DOHH2 (cell line): ENCODE data around the gene TUT1.

Experiments
- H3F3A ChIP-seq: fragments of 200-600 bp; sonication (generic), shearing (Covaris generic); 2 replicates; pipeline ENCODE4 v1.6.0; 2016; ENCODE audit warnings: antibody characterized with exemption, mild to moderate bottlenecking; ENCODE audit not compliant: control insufficient read depth, insufficient read depth
- H3K27ac ChIP-seq: fragments of 200-600 bp; sonication (generic); 2 replicates; pipeline ENCODE4 v1.5.1; 2014; ENCODE audit warnings: low read depth, mild to moderate bottlenecking, low read length, moderate library complexity
- H3K27me3 ChIP-seq: fragments of 200-600 bp; sonication (generic); 2 replicates; pipeline ENCODE4 v1.6.1; 2014; ENCODE audit warnings: mild to moderate bottlenecking, low read length, mixed read lengths; ENCODE audit not compliant: control insufficient read depth
- H3K36me3 ChIP-seq: fragments of 200-600 bp; sonication (generic); 2 replicates; pipeline ENCODE4 v1.6.1; 2014; ENCODE audit warnings: mild to moderate bottlenecking, low read length, moderate library complexity, mixed read lengths; ENCODE audit not compliant: control insufficient read depth
- H3K4me1 ChIP-seq: fragments of 200-600 bp; sonication (generic); 2 replicates; pipeline ENCODE4 v1.6.1; 2014; ENCODE audit warnings: mild to moderate bottlenecking, low read length, mixed read lengths; ENCODE audit not compliant: control insufficient read depth
- H3K4me2 ChIP-seq: fragments of 200-600 bp; sonication (generic); 2 replicates; pipeline ENCODE4 v1.6.0; 2014; ENCODE audit warnings: mild to moderate bottlenecking, low read length, moderate library complexity
- H3K4me3 ChIP-seq: fragments of 200-600 bp; sonication (generic); 2 replicates; pipeline ENCODE4 v1.5.1; 2014; ENCODE audit warnings: mild to moderate bottlenecking, low read length, mixed read lengths
- H3K79me2 ChIP-seq: fragments of 200-600 bp; sonication (generic); 2 replicates; pipeline ENCODE4 v1.6.1; 2014; ENCODE audit warnings: mild to moderate bottlenecking, low read length, mixed read lengths; ENCODE audit not compliant: control insufficient read depth
- H3K9me2 ChIP-seq: fragments of 200-600 bp; sonication (generic); replicated peaks from 2 replicates; pipeline ENCODE4 v1.6.1; 2014; ENCODE audit warnings: mild to moderate bottlenecking, low read length, mixed read lengths; ENCODE audit not compliant: control insufficient read depth
- H3K9me3 ChIP-seq: fragments of 200-600 bp; sonication (generic); 2 replicates; pipeline ENCODE4 v1.6.1; 2014; ENCODE audit warnings: antibody characterized with exemption, low read length, mixed read lengths; ENCODE audit not compliant: control insufficient read depth, insufficient read depth
- H4K20me1 ChIP-seq: fragments of 200-600 bp; sonication (generic); 2 replicates; pipeline ENCODE4 v1.6.0; 2014; ENCODE audit warnings: low read depth, mild to moderate bottlenecking, antibody characterized with exemption, low read length, moderate library complexity; ENCODE audit not compliant: control insufficient read depth, insufficient read depth
- EZH2phosphoT487 ChIP-seq: fragments of 200-600 bp; sonication (generic); IDR thresholded peaks from 2 replicates; pipeline ENCODE4 v1.6.1; 2017; ENCODE audit warnings: borderline replicate concordance, mild to moderate bottlenecking, antibody characterized with exemption, low read length, moderate library complexity, mixed read lengths
- TF ChIP-seq, protein P1 (sequence below): fragments of 200-600 bp; sonication (generic); IDR thresholded peaks from one replicate; pipeline ENCODE4 v1.5.1; 2014; ENCODE audit warnings: antibody characterized with exemption, mild to moderate bottlenecking, low read depth, low read length; ENCODE audit not compliant: poor library complexity, severe bottlenecking

Gene TUT1

DNA sequence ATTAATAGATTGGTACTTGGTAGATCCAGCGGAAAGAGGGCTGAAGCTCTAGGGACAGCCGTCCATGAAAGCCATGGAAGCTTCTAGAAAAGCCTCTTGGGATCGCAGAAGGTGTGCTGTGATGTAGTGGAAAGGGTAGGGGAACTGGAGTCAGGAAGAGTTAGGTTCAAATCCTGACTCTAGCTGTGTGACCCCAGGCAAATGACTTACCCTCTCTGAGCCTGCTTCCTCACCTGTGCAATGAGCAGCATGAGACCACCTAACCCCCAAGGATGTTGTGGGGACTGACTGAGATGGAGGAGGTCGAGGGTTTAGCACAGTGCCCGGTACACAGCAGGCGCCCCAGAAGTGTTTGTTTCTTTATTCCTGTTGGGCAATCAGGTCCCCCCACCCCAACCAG is 19.1 kb upstream of the TUT1 start:
- Histone ChIP-seq H3K27me3 (no peaks in the 10 kb centered on the region), H3K4me2 (peak overlapping the region; percentile 98), H3K4me1 (peaks cover 39% of the 10 kb centered on the region), H3K36me3 (peaks cover 43% of the 10 kb centered on the region), H3K79me2 (peaks cover 17% of the 10 kb centered on the region), H3K4me3 (peak overlapping the region; percentile 92; the same call in 1 of the 2 replicates), H3K27ac (no peak overlapping the region), H3K9me2 (no peaks in the 10 kb centered on the region), H3K9me3 (no peaks in the 10 kb centered on the region), H4K20me1 (no peaks in the 10 kb centered on the region), H3F3A (peaks cover 15% of the 10 kb centered on the region)
- TF ChIP-seq EZH2phosphoT487 = no peak
- TF ChIP-seq, protein P1, sequence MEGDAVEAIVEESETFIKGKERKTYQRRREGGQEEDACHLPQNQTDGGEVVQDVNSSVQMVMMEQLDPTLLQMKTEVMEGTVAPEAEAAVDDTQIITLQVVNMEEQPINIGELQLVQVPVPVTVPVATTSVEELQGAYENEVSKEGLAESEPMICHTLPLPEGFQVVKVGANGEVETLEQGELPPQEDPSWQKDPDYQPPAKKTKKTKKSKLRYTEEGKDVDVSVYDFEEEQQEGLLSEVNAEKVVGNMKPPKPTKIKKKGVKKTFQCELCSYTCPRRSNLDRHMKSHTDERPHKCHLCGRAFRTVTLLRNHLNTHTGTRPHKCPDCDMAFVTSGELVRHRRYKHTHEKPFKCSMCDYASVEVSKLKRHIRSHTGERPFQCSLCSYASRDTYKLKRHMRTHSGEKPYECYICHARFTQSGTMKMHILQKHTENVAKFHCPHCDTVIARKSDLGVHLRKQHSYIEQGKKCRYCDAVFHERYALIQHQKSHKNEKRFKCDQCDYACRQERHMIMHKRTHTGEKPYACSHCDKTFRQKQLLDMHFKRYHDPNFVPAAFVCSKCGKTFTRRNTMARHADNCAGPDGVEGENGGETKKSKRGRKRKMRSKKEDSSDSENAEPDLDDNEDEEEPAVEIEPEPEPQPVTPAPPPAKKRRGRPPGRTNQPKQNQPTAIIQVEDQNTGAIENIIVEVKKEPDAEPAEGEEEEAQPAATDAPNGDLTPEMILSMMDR = no peak

DNA sequence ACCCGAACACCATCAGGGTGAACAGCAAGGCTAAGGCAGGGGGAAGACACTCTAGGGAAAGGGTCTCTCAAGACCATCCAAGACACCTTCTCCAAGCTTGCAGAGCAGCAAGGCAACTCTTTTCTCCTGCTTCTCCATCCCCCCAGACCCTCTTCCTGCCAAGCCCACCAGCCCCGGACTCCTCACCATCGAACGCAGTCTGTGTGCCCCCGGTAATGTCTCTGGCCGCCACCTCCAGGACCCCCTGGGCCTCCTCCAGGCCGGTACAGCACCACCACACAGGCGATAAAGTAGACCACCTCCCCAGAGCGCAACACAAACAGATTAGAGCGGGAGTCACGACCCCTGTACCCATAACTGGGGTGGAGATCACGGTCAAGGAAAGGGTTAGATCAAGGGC is 17.5 kb upstream of the TUT1 start:
- no peaks in the 10 kb centered on the region for H4K20me1 ChIP-seq
- H3K27ac ChIP-seq = no peak overlapping the region
- no peak overlapping the region for H3K4me3 ChIP-seq
- peaks cover 17% of the 10 kb centered on the region for H3K79me2 ChIP-seq
- no peak overlapping the region for H3K4me2 ChIP-seq
- TF ChIP-seq, protein P1 = no peak
- no peak for TF ChIP-seq EZH2phosphoT487
- no peaks in the 10 kb centered on the region for H3K9me3 ChIP-seq
- H3K9me2 ChIP-seq = no peaks in the 10 kb centered on the region
- H3K4me1 ChIP-seq = peaks cover 39% of the 10 kb centered on the region
- H3K36me3 ChIP-seq = peaks cover 49% of the 10 kb centered on the region
- peaks cover 10% of the 10 kb centered on the region for H3F3A ChIP-seq
- H3K27me3 ChIP-seq = no peaks in the 10 kb centered on the region

DNA sequence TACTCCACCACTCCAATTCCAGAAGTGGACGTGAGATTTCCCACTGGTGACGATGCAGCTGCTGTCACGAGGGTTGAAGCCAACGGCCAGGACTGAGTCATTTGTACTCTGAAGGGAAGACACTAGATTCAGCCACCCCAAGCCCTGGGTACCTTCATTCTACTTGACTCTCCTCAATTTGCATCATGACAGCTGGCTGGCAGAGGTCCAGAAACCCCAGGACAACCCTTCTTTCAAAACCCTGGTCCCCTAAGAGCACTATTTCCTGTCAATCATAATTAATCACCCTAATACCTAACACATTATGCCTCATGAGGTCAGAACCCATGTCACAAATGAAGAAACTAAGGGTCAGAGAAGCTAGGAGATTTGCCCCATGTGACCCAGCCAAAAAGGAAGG is 16.4 kb upstream of the TUT1 start:
- Histone ChIP-seq H3K79me2 (peaks cover 17% of the 10 kb centered on the region), H3K27me3 (no peaks in the 10 kb centered on the region), H3K4me1 (peaks cover 32% of the 10 kb centered on the region), H3K27ac (no peak overlapping the region), H3F3A (peaks cover 2% of the 10 kb centered on the region; the same call in 1 of the 2 replicates), H3K4me3 (peak overlapping the region; percentile 0; the same call in 1 of the 2 replicates), H3K36me3 (peaks cover 57% of the 10 kb centered on the region), H3K4me2 (peak overlapping the region; percentile 36), H3K9me2 (no peaks in the 10 kb centered on the region), H4K20me1 (no peaks in the 10 kb centered on the region), H3K9me3 (no peaks in the 10 kb centered on the region)
- no peak for TF ChIP-seq EZH2phosphoT487
- TF ChIP-seq, protein P1 = no peak
